HepG2 (cell line): ENCODE data around the gene TBC1D20. TPM values are rescaled to one million over a fixed set of nuclear protein-coding genes. Genes with fewer than 3 reads are reported as not detected.

ENCODE experiments used
- ARNT ChIP-seq: fragments of 450-650 bp; IDR thresholded peaks from 2 replicates; pipeline ENCODE4 v1.6.1; 2017
- CSRNP1 ChIP-seq: sonication (generic); formaldehyde crosslinking; IDR thresholded peaks from 2 replicates; pipeline ENCODE4 v1.8.1; 2023; ENCODE audit warnings: mild to moderate bottlenecking, missing genetic modification reagents
- E2F5 ChIP-seq: sonication (generic); formaldehyde crosslinking; conservative IDR thresholded peaks from 2 replicates; pipeline ENCODE4 v1.4.0; 2020; ENCODE audit warnings: missing genetic modification reagents
- FOXA1 ChIP-seq, 2 experiments: fragments of 450-650 bp in 1 of 2; sonication (generic) in 1 of 2; formaldehyde crosslinking in 1 of 2; IDR thresholded peaks; 2 replicates each; pipeline versions ENCODE4 v1.4.0 to v1.6.1; 2016 to 2020; ENCODE audit warnings: missing genetic modification reagents in 1 of 2
- FOXC1 ChIP-seq: sonication (generic); formaldehyde crosslinking; IDR thresholded peaks from 2 replicates; pipeline ENCODE4 v1.8.0; 2022; ENCODE audit warnings: mild to moderate bottlenecking, missing genetic modification reagents, borderline replicate concordance
- MLX ChIP-seq: IDR thresholded peaks from 2 replicates; pipeline ENCODE4 v1.6.1; 2016
- RAD51 ChIP-seq: fragments of 450-650 bp; IDR thresholded peaks from 2 replicates; pipeline ENCODE4 v1.6.1; 2016; ENCODE audit warnings: borderline replicate concordance
- RARA ChIP-seq: IDR thresholded peaks from 2 replicates; pipeline ENCODE4 v1.6.1; 2016; ENCODE audit warnings: missing genetic modification reagents, missing compliant biosample characterization
- SCMH1 ChIP-seq: sonication (generic); formaldehyde crosslinking; IDR thresholded peaks from 2 replicates; pipeline ENCODE4 v1.9.0; 2021; ENCODE audit warnings: missing genetic modification reagents, mild to moderate bottlenecking, borderline replicate concordance
- ZNF101 ChIP-seq: sonication (generic); formaldehyde crosslinking; IDR thresholded peaks from 2 replicates; pipeline ENCODE4 v1.4.0; 2020; ENCODE audit warnings: mild to moderate bottlenecking, low read depth, missing genetic modification reagents, borderline replicate concordance
- ZNF121 ChIP-seq: sonication (generic); formaldehyde crosslinking; IDR thresholded peaks from 2 replicates; pipeline ENCODE4 v1.5.0; 2020; ENCODE audit warnings: mild to moderate bottlenecking, missing genetic modification reagents
- ZNF513 ChIP-seq: sonication (generic); formaldehyde crosslinking; conservative IDR thresholded peaks from 2 replicates; pipeline ENCODE4 v1.5.0; 2020; ENCODE audit warnings: missing genetic modification reagents
- polyA plus RNA-seq, 8 experiments: library from polyadenylated mRNA; depleted of rRNA in 3 of 8; stranded (reverse) in 7 of 8; unstranded in 1 of 8; fragments of >200 nt; fragmentation: Illumina TruSeq in 4 of 8; extraction: Trizol in 4 of 8; gene quantifications; 2 replicates each; pipeline versions ENCODE4 v1.2.1 to v1.2.3, GENCODE V29; 2011 to 2016; ENCODE audit warnings: low read depth in 4 of 8, missing spikeins in 1 of 8, mixed read lengths in 1 of 8; ENCODE audit not compliant: insufficient read depth in 1 of 8
- total RNA-seq, 5 experiments: library from RNA; depleted of rRNA; stranded (reverse); fragments of >200 nt; fragmentation: Illumina TruSeq; extraction: Trizol; gene quantifications; 2 replicates each; pipeline ENCODE4 v1.2.3, GENCODE V29; 2016; ENCODE audit warnings: low read depth in 1 of 5

The TBC1D20 gene
- total and polyA plus RNA-seq, 2 of the 13 experiments (the other 11 are each of a cell fraction or from before 2014, with no cell fraction given) = 36.6 to 47.1 TPM

- TF ChIP-seq RARA (CRISPR knock-in tag) (no peak), MLX (no peak), FOXC1 (CRISPR knock-in tag) (peak; percentile 57; the same call in 1 of the 2 replicates), SCMH1 (CRISPR knock-in tag) (no peak), ARNT (no peak), ZNF121 (CRISPR knock-in tag) (no peak), ZNF513 (CRISPR knock-in tag) (no peak), RAD51 (no peak), FOXA1 (IDR thresholded peaks at IDR 0.05) (no peak), FOXA1 (CRISPR knock-in tag; IDR thresholded peaks at IDR 0.05) (no peak), E2F5 (CRISPR knock-in tag) (no peak), ZNF101 (no peak), CSRNP1 (CRISPR knock-in tag) (peak; percentile 63; the same call in 1 of the 2 replicates)
These were observed 41.4 kb downstream of the TBC1D20 start (continued) for GRCh38 chr20:420721-421574.
